GM15510 (cell line): Measurements from ENCODE around the gene WAS.

Source experiments
- POLR2A ChIP-seq: IDR thresholded peaks from 3 replicates; pipeline ENCODE4 v1.6.1; 2011; ENCODE audit warnings: borderline replicate concordance; ENCODE audit not compliant: insufficient read length; ENCODE audit errors: extremely low read depth

The WAS gene

DNA sequence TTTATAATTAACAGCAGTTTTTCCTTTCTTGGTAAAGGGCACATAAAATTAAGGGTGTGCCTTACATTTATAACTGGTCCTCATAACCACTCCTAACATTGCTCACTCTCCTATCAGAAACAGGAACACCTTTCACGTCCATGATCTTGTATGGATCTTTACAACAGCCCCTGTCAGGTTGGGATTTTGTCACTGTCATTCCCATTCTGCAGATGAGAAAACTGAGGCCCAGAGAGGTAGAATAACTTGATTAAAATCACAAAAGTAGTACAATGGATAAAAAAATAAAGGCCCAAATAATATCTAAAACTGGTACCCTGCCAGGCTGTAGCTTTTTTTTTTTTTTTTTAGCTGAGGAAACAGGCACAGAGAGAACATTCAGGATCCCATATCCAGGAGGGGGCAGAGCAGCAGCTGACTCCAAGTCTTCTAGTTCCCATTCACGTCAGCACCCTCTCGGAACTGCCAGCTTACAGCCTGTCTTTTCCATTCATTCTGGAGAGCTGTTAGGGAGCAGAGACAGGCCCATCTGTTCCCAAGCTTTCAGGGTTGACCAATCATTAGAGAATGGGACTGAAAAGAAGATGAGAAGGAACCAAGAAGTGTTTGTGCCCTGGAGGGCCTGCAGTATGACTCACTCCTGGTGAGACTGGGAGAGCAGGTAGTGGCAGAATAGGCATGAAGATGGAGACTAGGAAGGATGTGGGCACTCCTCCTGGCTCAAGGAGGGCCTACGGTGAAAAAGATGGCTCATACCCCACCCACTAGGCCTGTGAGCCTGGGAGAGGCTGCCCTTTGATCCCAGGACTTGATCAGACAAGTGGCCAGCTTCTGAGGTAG is 20.3 kb downstream of the WAS start:
- TF ChIP-seq POLR2A: no peak

DNA sequence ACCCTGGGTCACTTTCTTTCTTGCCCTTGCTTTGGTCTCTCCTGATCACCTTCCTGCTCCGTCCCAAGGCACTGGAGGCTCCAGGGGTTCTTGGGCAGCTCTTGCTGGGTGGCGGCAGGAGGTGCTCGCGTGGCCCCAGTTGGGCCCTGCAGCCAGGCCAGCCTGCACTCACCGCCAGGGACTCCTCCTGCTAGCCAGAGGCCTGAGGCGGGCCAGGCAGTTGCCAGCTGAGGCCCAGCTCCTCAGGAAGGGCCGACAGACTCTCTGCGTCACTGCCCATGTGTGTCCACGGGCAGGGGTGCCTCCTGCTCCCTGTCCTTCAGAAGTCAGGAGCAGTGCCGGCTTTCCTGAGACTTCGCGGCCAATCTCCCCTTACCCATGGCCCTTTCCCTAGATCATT is 22.3 kb downstream of the WAS start:
- TF ChIP-seq POLR2A: no peak

DNA sequence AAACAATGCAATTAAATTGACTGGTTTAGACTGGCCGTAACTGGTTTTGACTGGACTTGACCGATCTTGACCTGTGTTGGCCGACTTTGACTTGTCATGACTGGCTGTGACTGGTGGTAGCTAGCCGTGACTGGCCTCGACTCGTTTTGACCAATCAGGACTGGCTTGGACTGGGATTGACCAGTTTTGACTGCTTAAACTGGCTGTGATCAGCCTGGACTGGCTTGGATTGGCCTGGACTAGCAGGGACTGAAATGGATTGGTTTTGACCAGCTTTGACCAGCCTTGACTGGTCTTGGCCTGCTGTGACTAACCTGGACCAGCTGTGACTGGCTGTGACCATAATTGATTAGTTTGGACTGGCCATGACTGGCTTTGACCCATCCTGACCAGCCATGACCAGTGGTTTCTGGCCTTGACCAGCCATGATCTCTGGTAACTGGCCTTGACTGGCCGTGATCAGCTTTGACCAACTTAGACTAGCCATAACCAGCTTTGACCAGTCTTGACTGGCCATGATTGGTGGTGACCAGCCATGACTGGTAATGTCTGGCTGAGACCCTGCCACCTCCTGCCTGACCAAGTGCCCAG is 26.0 kb downstream of the WAS start:
- no peak for TF ChIP-seq POLR2A

DNA sequence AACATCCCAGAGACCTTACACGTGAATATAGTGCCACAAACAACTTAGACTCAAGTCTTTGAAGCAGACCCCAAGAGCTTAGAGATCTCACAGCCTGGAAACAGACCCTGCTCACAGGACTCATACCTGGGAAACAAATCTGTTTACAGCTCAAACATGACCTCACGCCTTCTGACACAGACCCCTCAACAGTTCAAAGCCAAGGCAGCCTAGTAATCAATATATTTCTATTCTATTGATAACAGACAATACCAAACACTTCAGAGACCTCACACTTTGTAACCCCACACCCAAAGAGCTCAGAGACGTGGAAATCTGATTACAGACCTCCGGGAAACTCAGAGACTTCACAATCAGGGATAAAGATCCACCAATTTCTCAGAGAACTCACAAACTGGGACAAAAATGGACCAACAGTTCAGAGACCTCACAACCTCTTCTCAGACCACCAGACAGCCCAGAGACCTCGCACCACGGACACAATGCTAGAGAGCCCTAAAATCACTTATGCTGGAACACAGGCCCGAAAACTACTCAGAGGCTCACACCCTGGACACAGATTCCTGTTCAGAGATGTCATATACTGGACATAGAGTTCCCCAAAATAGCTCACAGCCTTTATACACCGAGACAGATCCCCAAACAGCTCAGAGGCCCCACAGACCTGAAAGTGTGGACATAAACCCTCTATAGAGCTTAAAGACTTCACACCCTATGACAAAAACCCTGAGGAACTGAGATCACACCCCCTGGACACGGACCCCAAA is 27.7 kb downstream of the WAS start:
- no peak for TF ChIP-seq POLR2A

DNA sequence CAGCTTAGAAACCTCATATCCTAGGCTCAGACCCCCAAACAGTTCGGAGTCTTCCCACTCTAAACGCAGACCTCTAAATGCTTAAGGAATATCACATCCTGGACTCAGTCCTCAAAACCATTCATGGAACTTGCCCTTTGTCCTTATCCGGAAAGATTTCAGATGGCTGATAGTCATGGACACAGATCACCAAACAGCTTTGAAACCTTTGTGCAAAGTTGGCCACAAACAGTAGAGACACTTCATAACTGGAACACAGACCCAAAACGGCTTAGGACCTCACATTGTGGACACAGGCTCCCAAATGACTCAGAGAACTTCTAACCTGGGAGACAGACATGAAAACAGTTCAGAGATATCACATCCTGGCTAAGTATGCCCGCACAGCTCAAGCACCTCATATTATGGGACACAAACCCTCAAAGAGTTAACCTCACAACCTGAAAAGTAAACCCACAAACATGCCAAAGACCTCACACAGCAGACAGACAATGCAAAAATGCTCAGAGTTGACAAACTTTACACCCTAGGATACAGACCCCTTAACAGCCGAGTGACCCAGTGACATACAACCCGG is 28.4 kb downstream of the WAS start:
- TF ChIP-seq POLR2A: no peak

DNA sequence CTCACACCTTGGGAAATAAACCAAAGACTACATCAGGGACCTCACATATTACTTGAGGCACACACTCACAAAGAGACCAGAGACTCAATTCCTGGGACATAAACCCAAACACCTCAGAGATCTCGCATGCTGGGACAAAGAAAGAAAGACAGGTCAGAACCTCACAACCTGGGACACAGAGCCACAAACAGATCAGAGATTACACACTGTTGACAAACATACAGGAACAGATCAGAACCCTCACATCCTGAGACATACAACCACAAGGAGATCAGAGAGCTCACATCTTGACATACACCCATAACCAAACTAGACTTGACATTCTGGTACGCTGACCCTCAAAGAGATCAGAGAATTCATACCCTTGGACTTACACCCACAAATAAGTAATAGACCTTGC is 30.2 kb downstream of the WAS start:
- no peak for TF ChIP-seq POLR2A

DNA sequence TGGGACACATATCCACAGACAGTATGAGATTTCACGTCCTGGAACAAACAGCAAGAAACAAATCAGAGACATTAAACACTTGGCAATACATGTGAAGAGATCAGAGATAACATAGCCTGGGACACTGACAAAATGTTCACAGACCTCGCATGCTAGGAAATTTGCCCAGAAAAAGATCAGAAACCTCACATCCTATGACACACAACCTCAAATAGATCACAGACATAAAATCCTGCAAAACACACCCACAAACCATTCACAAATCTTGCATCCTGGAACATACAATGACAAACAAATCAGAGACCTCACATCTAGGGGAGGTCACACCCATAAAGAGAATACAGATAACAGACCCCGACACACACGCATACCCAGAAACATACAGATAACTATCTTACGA is 31.0 kb downstream of the WAS start:
- TF ChIP-seq POLR2A: no peak

DNA sequence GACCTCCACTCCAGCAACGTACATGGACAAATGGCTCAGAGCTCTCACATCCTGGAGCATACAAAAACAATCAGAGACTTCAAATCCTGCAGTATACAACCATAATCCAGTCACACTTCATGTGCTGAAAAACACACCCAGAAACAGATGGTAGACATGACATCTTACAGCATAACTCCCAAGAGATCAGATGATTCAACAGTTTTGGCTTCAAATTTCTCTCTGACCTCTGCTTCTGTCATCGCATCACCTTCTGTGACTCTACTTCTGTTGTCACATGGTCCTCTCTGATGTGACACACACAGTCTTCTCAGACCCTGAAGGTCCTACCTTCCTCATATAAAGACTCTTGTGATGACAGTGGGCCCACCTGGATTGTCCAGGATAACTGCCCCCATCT is 31.5 kb downstream of the WAS start:
- no peak for TF ChIP-seq POLR2A

DNA sequence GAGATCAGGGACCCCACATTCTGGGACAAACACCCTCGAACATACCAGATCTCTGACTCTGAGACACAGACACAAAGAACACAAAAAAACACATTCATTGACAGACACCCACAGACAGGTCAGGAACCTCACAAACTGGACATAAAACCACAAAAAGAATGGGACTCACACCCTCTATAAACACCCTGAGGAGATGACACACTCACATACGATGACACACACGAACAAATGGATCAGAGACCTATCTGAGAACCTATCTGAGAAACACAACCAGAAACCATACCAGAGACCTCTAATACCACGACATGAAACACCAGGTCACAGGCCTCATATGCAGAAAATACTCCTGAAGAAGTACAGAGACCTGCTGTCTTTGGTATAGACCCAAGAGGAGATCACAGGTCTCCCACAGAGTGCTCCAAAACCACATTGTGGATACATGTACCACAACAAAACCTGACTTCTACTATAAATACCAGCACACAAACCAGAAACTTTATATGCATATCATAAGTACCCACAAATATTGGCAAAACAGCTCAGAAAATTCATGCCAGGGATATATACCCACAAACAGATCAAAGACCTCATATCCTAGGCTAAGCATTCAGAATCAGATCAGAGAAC is 32.4 kb downstream of the WAS start:
- TF ChIP-seq POLR2A: no peak

DNA sequence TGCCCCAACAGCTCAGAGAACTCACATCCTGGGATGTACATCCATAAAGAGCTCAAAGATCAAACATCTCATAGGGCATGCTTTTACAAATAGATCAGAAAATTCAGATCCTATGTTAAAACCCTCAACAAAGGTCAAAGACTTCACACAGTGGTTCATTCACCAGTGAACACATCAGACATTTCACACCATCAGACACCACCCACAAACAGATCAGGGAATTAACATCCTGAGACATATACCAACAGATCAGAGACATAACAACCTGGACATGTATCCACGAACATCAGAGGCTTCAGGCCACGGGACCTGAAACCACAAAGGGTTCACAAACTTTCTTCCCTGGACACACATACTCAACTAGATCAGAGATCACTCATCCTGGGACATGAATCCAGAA is 36.4 kb downstream of the WAS start:
- no peak for TF ChIP-seq POLR2A

DNA sequence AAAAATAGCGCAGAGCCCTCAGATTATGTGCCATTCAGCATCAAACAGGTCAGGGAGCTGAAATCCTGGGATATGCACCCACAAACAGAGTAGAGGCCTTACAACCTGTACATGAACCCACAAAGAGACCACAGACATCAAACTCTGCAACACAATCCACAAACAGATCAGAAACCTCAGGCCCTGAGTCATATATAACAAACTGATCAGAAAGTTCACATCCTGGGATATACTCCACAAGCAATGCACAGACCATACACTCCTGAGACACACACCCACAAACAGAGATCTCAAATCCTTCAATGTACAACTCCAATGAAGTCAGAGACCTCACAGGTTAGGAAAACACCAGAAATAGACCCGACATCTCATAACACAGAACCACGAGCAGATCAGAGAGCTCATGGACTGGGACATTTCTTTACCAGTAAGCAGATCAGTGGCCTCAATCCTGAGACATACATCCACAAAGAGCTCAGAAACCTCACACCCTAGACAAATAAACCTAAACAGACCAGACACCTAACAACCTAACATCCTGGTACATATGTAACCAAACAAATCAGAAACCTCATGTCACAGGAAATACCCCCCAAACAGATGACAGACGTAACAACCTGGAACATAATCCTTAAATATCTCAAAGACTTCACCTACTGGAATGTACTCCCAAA is 37.1 kb downstream of the WAS start:
- no peak for TF ChIP-seq POLR2A

DNA sequence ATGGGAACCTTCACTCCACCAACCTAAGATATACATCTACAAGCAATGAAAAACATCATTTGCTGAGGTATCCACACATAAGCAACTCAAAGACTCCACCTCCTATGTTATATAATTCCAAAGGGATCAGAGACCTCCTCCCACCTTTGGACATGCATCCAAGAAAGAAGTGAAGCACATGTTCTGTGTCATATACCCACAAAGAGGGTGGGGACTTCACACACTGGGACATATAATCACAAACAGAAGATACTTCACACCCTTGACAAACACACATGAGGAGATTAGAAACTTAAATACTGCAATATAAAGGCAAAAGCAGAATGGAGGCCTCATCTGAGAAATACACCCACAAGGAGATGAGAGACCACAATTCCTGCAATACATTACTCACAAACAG is 38.3 kb downstream of the WAS start:
- TF ChIP-seq POLR2A: no peak

DNA sequence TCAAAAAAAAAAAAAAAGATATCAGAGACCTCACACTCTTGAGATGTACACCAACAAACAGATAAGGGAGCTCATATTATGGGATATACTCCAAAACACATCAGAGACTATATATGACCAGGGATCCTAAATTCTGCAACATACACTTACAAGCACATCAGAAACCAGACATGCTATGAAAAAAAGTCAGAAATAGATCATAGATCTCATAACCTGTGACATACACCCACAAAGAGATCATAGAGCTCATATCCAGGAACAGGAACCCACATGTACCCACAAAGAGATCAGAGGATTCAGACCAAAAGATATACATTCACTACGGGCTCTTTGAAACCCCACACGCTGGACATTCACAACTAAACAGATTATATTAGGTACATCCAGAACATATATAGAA is 43.0 kb downstream of the WAS start:
- no peak for TF ChIP-seq POLR2A

DNA sequence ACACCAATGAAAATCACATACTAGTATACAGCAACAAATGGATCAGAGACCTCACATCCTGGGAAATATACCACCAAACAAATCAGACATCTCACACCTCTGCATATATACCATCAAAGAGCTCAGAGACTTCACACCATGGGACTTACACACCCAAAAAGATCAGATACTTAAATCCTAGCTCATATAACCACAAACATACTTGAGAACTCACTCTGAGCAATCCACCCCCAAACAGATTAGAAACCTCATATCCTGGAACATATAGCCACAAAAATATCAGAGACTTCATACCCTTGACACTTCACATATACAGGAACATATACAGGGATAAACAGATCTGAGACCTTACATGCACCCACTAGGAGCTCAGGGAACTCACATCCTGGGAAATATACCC is 45.1 kb downstream of the WAS start:
- TF ChIP-seq POLR2A: no peak
